HG02642 (cell line): ENCODE data around the gene NBPF9.
"Not testable (repeated sequence)": the region's sequence is repeated elsewhere in the genome, so short reads cannot be mapped to it uniquely, and the experiment has no call there.

Experiments
- ATAC-seq: cut with Tn5 transposase; IDR thresholded peaks from one replicate; pipeline ENCODE4 v1.9.1; 2021; ENCODE audit warnings: mild to moderate bottlenecking; ENCODE audit not compliant: unreplicated experiment, poor library complexity

NBPF9 gene

GRCh38 chr1:149015522-149015921 is 87.8 kb downstream of the NBPF9 start:
- ATAC-seq, result not testable (repeated sequence)

GRCh38 chr1:149013513-149013912 is 89.8 kb downstream of the NBPF9 start:
- ATAC-seq, result not testable (repeated sequence)

GRCh38 chr1:149012599-149012998 is 90.8 kb downstream of the NBPF9 start:
- not testable (repeated sequence) for ATAC-seq

- ATAC-seq, result not testable (repeated sequence)
Observed at GRCh38 chr1:149009761-149010160, 93.6 kb downstream of the NBPF9 start.

- ATAC-seq, result not testable (repeated sequence)
Observed at GRCh38 chr1:149008769-149009168, 94.6 kb downstream of the NBPF9 start.

GRCh38 chr1:149008326-149008725 is 95.0 kb downstream of the NBPF9 start:
- ATAC-seq, result not testable (repeated sequence)
